AG10803 (cell line): ENCODE results near the gene TXNL4A.
A peak's percentile ranks its signal among the peaks of the same experiment; 100 is the strongest.

Experiments
- DNase-seq: peaks from one replicate; pipeline ENCODE4 v3.0.0; 2010; ENCODE audit warnings: low read depth
- H3K4me3 ChIP-seq: 2 replicates; pipeline ENCODE4 v1.5.1; 2011; ENCODE audit warnings: mild to moderate bottlenecking, low read length, control low read depth
- TF ChIP-seq, protein P1 (sequence below): conservative IDR thresholded peaks from 2 replicates; pipeline ENCODE4 v1.5.1; 2011; ENCODE audit warnings: mild to moderate bottlenecking, low read length, control low read depth, inconsistent platforms

TXNL4A gene

DNA sequence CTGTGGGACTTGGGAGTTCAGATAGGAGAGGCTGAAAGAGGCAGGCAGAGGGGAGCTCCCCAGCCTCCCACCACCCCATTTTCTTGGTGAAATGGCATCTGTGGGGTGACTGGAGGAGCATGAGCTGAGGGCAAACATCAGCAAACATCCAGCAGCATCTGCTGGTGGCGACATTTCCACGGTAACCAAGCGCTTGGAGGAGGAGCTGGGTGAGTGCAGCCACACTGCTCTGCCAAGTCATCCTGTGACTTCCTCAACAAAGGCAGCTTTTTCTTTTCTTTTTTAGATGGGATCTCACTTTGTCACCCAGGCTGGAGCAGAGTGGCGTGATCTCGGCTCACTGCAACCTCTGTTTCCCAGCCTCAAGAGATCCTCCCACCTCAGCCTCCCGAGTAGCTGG is 5.6 kb downstream of the TXNL4A start:
- peak; percentile 30 for DNase-seq
- TF ChIP-seq, protein P1, sequence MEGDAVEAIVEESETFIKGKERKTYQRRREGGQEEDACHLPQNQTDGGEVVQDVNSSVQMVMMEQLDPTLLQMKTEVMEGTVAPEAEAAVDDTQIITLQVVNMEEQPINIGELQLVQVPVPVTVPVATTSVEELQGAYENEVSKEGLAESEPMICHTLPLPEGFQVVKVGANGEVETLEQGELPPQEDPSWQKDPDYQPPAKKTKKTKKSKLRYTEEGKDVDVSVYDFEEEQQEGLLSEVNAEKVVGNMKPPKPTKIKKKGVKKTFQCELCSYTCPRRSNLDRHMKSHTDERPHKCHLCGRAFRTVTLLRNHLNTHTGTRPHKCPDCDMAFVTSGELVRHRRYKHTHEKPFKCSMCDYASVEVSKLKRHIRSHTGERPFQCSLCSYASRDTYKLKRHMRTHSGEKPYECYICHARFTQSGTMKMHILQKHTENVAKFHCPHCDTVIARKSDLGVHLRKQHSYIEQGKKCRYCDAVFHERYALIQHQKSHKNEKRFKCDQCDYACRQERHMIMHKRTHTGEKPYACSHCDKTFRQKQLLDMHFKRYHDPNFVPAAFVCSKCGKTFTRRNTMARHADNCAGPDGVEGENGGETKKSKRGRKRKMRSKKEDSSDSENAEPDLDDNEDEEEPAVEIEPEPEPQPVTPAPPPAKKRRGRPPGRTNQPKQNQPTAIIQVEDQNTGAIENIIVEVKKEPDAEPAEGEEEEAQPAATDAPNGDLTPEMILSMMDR, result no peak
- no peak overlapping the region for H3K4me3 ChIP-seq

DNA sequence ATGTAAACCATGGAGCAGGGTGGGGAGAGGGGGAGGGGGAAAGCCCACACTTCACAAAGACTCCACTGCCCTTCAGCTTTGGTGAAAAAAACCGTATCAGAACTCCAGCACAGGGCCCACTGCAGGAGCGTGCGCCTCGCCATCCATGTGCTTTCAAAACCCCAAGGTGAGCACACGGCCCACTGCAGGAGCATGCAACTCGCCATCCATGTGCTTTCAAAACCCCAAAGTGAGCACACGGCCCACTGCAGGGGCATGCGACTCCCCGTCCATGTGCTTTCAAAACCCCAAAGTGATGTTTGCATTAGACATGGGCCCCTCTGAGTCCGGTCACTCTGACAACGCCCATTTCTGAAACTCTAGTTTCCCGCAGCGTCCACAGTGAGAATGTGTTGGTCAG is 7.8 kb downstream of the TXNL4A start:
- H3K4me3 ChIP-seq, result no peak overlapping the region
- TF ChIP-seq, protein P1, result no peak
- DNase-seq, result no peak

DNA sequence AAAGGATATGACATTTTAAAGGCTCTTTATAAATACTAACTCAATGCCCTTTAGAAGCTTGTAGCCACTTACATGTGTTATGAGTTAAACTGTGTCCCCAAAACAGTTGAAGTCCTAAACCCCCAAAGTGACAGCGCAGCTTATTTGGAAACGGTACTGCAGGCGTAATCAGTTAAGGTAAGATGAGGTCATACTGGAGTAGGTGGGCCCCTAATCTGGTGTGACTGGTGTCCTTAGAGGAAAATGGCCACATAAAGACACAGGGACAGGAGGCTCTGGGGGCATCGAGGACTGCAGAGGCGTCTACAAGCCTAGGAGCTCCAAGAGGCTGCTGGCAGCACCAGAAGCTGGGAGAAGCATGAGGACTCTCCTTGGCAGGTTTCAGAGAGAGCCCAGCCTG is 8.5 kb downstream of the TXNL4A start:
- DNase-seq, result no peak
- TF ChIP-seq, protein P1, result no peak
- no peak overlapping the region for H3K4me3 ChIP-seq

DNA sequence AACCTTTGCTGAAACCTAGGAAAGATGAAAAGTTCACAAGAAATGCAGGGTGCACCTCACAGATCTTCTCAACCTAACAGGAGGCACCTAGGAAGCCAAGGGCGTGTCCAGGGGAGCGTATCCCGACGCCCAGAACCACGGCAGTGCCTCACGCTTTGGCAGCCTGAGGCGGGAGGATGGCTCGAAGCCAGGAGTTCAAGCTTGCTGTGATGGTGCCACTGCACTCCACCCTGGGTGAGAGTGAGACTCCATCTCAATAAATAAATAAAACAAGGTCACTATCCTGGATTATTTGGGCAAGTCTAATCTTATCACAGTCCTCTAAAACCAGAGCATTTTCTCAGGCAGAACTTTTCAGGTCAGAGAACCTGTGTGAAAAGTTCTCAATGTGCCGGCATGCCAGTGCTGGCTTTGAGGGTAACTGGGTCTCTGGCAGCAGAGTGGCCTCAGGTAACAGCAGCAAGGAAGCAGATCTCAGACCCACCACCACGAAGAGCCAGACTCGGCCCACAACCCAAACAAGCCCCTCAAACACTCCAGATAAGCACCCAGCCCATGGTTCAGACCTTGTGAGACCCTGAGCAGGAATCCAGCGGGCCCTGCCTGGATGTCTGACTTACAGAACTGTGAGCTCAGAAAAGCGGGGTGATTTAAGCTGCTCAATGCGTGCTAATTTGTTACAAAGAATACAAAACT is 12.2 kb downstream of the TXNL4A start:
- no peak overlapping the region for H3K4me3 ChIP-seq
- TF ChIP-seq, protein P1, result no peak
- no peak for DNase-seq

DNA sequence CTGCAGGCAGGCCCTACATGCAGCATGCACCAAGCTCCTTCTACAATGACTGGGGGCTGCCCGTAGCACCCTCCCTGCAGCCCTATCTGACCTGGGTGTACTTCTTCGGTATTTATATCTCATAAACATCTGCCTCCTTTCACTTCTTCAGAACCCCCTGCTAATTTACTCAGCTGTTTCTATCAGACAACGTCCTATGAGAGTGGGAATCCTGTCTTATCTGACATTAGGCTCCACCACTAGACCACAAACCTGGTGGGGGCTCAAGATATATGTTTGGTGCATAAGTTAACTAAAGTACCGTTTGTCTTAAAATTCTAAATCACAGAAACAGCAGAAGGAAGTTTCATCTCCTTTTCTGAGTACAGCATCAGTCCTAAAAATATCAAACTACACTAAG is 13.3 kb downstream of the TXNL4A start:
- no peak overlapping the region for H3K4me3 ChIP-seq
- TF ChIP-seq, protein P1, result no peak

DNA sequence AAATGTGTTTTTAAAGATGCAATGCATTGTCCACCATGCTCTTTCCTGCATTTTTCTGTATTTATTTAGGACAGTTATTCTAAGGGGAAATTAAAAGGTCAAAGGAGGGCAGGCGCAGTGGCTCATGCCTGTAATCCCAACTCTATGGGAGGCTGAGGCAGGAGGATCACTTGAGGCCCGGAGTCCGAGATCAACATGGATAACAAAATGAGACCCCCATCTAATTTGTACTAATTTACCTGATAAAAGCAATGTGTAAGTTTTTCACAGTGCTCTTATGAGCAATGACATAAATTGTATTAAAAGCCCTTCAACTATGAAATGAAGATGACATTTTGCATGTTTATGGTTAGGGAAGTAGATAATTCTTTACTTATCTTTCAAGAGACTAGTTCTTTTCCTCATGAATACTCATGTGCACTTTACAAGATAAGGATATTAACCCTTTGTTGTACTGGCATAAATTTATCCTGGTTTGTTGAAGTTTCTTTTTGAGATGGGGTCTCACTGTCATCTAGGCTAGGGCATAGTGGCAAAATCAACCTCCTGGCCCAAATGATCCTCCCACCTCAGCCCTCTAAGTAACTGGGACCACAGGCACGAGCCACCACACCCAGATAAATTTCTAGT is 14.2 kb downstream of the TXNL4A start:
- no peak for DNase-seq
- H3K4me3 ChIP-seq, result no peak overlapping the region
- TF ChIP-seq, protein P1, result no peak

More for the DNA sequence above, 13.3 kb downstream of the TXNL4A start:
- no peak for DNase-seq

DNA sequence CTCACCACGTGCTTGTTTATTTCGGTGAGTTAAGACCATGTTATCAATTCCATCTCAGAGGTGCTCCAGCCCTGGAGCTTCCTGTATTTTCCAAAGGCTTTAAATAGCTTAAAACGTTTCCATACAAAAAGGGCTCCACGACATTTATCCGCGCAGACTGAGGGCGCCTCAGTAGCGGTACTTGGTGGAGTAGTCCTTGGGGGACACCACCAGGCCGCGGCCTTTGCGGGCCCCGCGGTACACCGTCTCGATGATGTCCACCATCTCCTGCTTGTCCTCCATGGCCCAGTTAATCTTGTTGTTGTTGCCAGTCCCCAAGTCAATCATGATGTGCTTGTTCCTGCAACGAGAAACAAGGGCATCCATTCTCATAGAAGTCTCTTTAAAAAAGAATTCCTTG is 14.8 kb downstream of the TXNL4A start:
- no peak overlapping the region for H3K4me3 ChIP-seq
- TF ChIP-seq, protein P1, result no peak
- no peak for DNase-seq
